A549 (cell line): ENCODE measurements around the gene ABCA13. TPM values are rescaled to one million over a fixed set of nuclear protein-coding genes. Genes with fewer than 3 reads are reported as not detected.

Source experiments
- ATAC-seq, 2 experiments: fragments of 200-7000 bp in 1 of 2; fragments of >200 bp in 1 of 2; cut with Nextera tagmentation in 1 of 2; cut with Tn5 transposase in 1 of 2; 3 replicates each; pipeline versions ENCODE4 v1.8.0 to v1.9.1; 2018 to 2020; ENCODE audit warnings: mild to moderate bottlenecking in 1 of 2, moderate library complexity in 1 of 2
- CTCF ChIA-PET: fragments of 300-600 bp; sonication (Branson Sonifier 250); formaldehyde crosslinking; extraction: SDS; loops from one replicate; lab custom pipeline; 2021; ENCODE audit warnings: antibody characterized with exemption, inconsistent platforms; lab: Yijun Ruan, JAX
- POLR2A ChIA-PET: fragments of 350-600 bp; formaldehyde crosslinking; extraction: SDS; loops from one replicate; lab custom pipeline; 2021; ENCODE audit warnings: antibody characterized with exemption, inconsistent platforms; lab: Yijun Ruan, JAX
- DNase-seq, 2 experiments: peaks; one replicate each; pipeline versions ENCODE4 v3.0.0 to v3.0.0-alpha.2; 2011 to 2016; ENCODE audit warnings: low read depth in 1 of 2, low spot score in 1 of 2
- FAIRE-seq: peaks from 2 replicates; lab custom pipeline; 2011; peaks lifted over from hg19 to GRCh38; lab: Jason Lieb, UNC
- H3K27ac ChIP-seq, 2 experiments: fragments of >200 bp; sonication (Bioruptor Twin); formaldehyde crosslinking; 3 replicates each; pipeline ENCODE4 v1.5.1; 2016 to 2017
- H3K4me1 ChIP-seq: fragments of >200 bp; sonication (Bioruptor Twin); formaldehyde crosslinking; 3 replicates; pipeline ENCODE4 v1.6.1; 2016
- H3K4me2 ChIP-seq: fragments of >200 bp; sonication (Bioruptor Twin); formaldehyde crosslinking; 3 replicates; pipeline ENCODE4 v1.6.1; 2016
- H3K4me3 ChIP-seq: fragments of >200 bp; sonication (Bioruptor Twin); formaldehyde crosslinking; 3 replicates; pipeline ENCODE4 v1.5.1; 2016
- H3K9me3 ChIP-seq: fragments of >200 bp; sonication (Bioruptor Twin); formaldehyde crosslinking; 3 replicates; pipeline ENCODE4 v1.6.1; 2016
- CBX2 ChIP-seq: fragments of 200-600 bp; sonication (generic); IDR thresholded peaks from 2 replicates; pipeline ENCODE4 v1.6.1; 2016; ENCODE audit warnings: low read depth, mild to moderate bottlenecking, borderline replicate concordance
- CEBPB ChIP-seq, 2 experiments: fragments of >200 bp in 1 of 2; sonication (Bioruptor Twin) in 1 of 2; formaldehyde crosslinking in 1 of 2; IDR thresholded peaks; 2 replicates each; pipeline ENCODE4 v1.6.1; 2012 to 2016
- CHD2 ChIP-seq: fragments of 150-350 bp; IDR thresholded peaks from 2 replicates; pipeline ENCODE4 v1.6.1; 2014; ENCODE audit warnings: low read length; ENCODE audit not compliant: partially characterized antibody
- CHD4 ChIP-seq: fragments of 200-600 bp; sonication (generic); IDR thresholded peaks from 2 replicates; pipeline ENCODE4 v1.6.1; 2016; ENCODE audit warnings: antibody characterized with exemption, mild to moderate bottlenecking, borderline replicate concordance
- EHF ChIP-seq: fragments of 250-450 bp; sonication (Bioruptor Pico); IDR thresholded peaks from 2 replicates; pipeline ENCODE4 v1.5.0; 2020; ENCODE audit warnings: mild to moderate bottlenecking
- EP300 ChIP-seq, 2 experiments: fragments of >200 bp; sonication (Bioruptor Twin); formaldehyde crosslinking; IDR thresholded peaks; 2 replicates in 1 of 2; 3 replicates in 1 of 2; pipeline ENCODE4 v1.6.1; 2016 to 2017
- FOSL2 ChIP-seq, 2 experiments: fragments of 450-650 bp in 1 of 2; fragments of >200 bp in 1 of 2; sonication (Bioruptor Twin) in 1 of 2; formaldehyde crosslinking; IDR thresholded peaks; 2 replicates each; pipeline versions ENCODE4 v1.5.0 to v1.6.1; 2016 to 2020; ENCODE audit warnings: mild to moderate bottlenecking in 1 of 2, moderate library complexity in 1 of 2
- FOXS1 ChIP-seq: fragments of 250-450 bp; sonication (Bioruptor Pico); IDR thresholded peaks from 2 replicates; pipeline ENCODE4 v1.5.0; 2020; ENCODE audit warnings: mild to moderate bottlenecking, moderate library complexity
- HEYL ChIP-seq: fragments of 250-450 bp; sonication (Bioruptor Pico); IDR thresholded peaks from 2 replicates; pipeline ENCODE4 v1.8.0; 2021; ENCODE audit warnings: mild to moderate bottlenecking, moderate library complexity
- HOXB5 ChIP-seq: fragments of 250-450 bp; sonication (Bioruptor Pico); IDR thresholded peaks from 2 replicates; pipeline ENCODE4 v1.5.0; 2020; ENCODE audit warnings: mild to moderate bottlenecking, moderate library complexity
- JUN ChIP-seq, 2 experiments: fragments of >200 bp; sonication (Bioruptor Twin); formaldehyde crosslinking; IDR thresholded peaks; 2 replicates in 1 of 2; 3 replicates in 1 of 2; pipeline ENCODE4 v1.6.1; 2016 to 2017
- KDM5A ChIP-seq: fragments of 200-600 bp; sonication (generic); IDR thresholded peaks from 2 replicates; pipeline ENCODE4 v1.6.1; 2016; ENCODE audit warnings: antibody characterized with exemption, mild to moderate bottlenecking
- MAFK ChIP-seq: fragments of 450-650 bp; IDR thresholded peaks from 2 replicates; pipeline ENCODE4 v1.6.1; 2014; ENCODE audit not compliant: partially characterized antibody
- MAZ ChIP-seq: fragments of 150-350 bp; IDR thresholded peaks from 2 replicates; pipeline ENCODE4 v1.6.1; 2014; ENCODE audit warnings: antibody characterized with exemption, low read depth, low read length, borderline replicate concordance
- MYC ChIP-seq: IDR thresholded peaks from 2 replicates; pipeline ENCODE4 v1.6.1; 2012; ENCODE audit warnings: mild to moderate bottlenecking, inconsistent platforms, low read length, improper control_type of control experiment, borderline replicate concordance
- NFE2L2 ChIP-seq: fragments of 150-350 bp; conservative IDR thresholded peaks from 2 replicates; pipeline ENCODE4 v1.6.1; 2014; ENCODE audit warnings: low read length
- NPAS2 ChIP-seq: fragments of 250-450 bp; sonication (Bioruptor Pico); IDR thresholded peaks from 2 replicates; pipeline ENCODE4 v1.8.0; 2022; ENCODE audit warnings: mild to moderate bottlenecking, moderate library complexity, borderline replicate concordance
- NR3C1 ChIP-seq: fragments of >200 bp; sonication (Bioruptor Twin); formaldehyde crosslinking; IDR thresholded peaks from 3 replicates; pipeline ENCODE4 v1.6.1; 2017
- PHF8 ChIP-seq: fragments of 200-600 bp; sonication (generic); IDR thresholded peaks from 2 replicates; pipeline ENCODE4 v1.6.1; 2016; ENCODE audit warnings: low read depth, mild to moderate bottlenecking, antibody characterized with exemption, moderate library complexity, borderline replicate concordance
- POLR2A ChIP-seq: IDR thresholded peaks from 2 replicates; pipeline ENCODE4 v1.6.1; 2012; ENCODE audit warnings: mild to moderate bottlenecking, low read length
- RARB ChIP-seq: fragments of 250-450 bp; sonication (Bioruptor Pico); IDR thresholded peaks from 2 replicates; pipeline ENCODE4 v1.8.0; 2021; ENCODE audit warnings: mild to moderate bottlenecking, moderate library complexity
- RCOR1 ChIP-seq: fragments of 150-350 bp; IDR thresholded peaks from 2 replicates; pipeline ENCODE4 v1.6.1; 2014; ENCODE audit warnings: antibody characterized with exemption, low read length, low read depth
- RFX5 ChIP-seq: fragments of 450-650 bp; IDR thresholded peaks from 2 replicates; pipeline ENCODE4 v1.7.1; 2014; ENCODE audit warnings: antibody characterized with exemption, mild to moderate bottlenecking, moderate library complexity
- RNF2 ChIP-seq: fragments of 200-600 bp; sonication (generic); IDR thresholded peaks from 2 replicates; pipeline ENCODE4 v1.6.1; 2016; ENCODE audit warnings: low read depth, mild to moderate bottlenecking, antibody characterized with exemption, moderate library complexity, borderline replicate concordance
- SMC3 ChIP-seq: fragments of >200 bp; sonication (Bioruptor Twin); formaldehyde crosslinking; IDR thresholded peaks from 3 replicates; pipeline ENCODE4 v1.6.1; 2018; ENCODE audit warnings: inconsistent platforms
- SREBF2 ChIP-seq: fragments of 450-650 bp; IDR thresholded peaks from 2 replicates; pipeline ENCODE4 v1.6.1; 2014; ENCODE audit warnings: mild to moderate bottlenecking, moderate library complexity
- ZSCAN20 ChIP-seq: fragments of 250-450 bp; sonication (Bioruptor Pico); IDR thresholded peaks from 2 replicates; pipeline ENCODE4 v1.8.0; 2022; ENCODE audit warnings: mild to moderate bottlenecking, moderate library complexity
- WGBS: methylation state at CpG from one replicate; pipeline ENCODE4 v1.1.6; 2017; ENCODE audit errors: missing lambda C conversion rate; 5-methylcytosine and 5-hydroxymethylcytosine counted together
- polyA plus RNA-seq, 4 experiments: library from polyadenylated mRNA; depleted of rRNA in 3 of 4; stranded (reverse); fragments of >200 nt; fragmentation: RNase III in 1 of 4; extraction: RNeasy Plus Mini Kit Qiagen cat#74134 plus additional on column Dnase treatment in 1 of 4; gene quantifications; 2 replicates in 3 of 4; 3 replicates in 1 of 4; pipeline ENCODE4 v1.2.3, GENCODE V29; 2011 to 2017
- TF ChIP-seq, protein P1 (sequence below): fragments of 250-450 bp; sonication (Bioruptor Pico); IDR thresholded peaks from 2 replicates; pipeline ENCODE4 v1.5.0; 2020; ENCODE audit warnings: low read depth, mild to moderate bottlenecking, moderate library complexity
- TF ChIP-seq, protein P2 (sequence below): IDR thresholded peaks from 2 replicates; pipeline ENCODE4 v1.6.1; 2012; ENCODE audit warnings: low read depth, borderline replicate concordance
- TF ChIP-seq, protein P3 (sequence below): IDR thresholded peaks from 2 replicates; pipeline ENCODE4 v1.6.1; 2012
- TF ChIP-seq, protein P4 (sequence below): fragments of 250-450 bp; sonication (Bioruptor Pico); IDR thresholded peaks from 2 replicates; pipeline ENCODE4 v1.5.0; 2021; ENCODE audit warnings: mild to moderate bottlenecking, moderate library complexity, borderline replicate concordance
- TF ChIP-seq, protein P5 (sequence below): fragments of >200 bp; sonication (Bioruptor Twin); formaldehyde crosslinking; IDR thresholded peaks from 2 replicates; pipeline ENCODE4 v1.6.1; 2016

ABCA13 gene
- polyA plus RNA-seq, 2 of the 4 experiments (the other 2 are of a cell fraction): 0.01 TPM; not detected in 1

DNA sequence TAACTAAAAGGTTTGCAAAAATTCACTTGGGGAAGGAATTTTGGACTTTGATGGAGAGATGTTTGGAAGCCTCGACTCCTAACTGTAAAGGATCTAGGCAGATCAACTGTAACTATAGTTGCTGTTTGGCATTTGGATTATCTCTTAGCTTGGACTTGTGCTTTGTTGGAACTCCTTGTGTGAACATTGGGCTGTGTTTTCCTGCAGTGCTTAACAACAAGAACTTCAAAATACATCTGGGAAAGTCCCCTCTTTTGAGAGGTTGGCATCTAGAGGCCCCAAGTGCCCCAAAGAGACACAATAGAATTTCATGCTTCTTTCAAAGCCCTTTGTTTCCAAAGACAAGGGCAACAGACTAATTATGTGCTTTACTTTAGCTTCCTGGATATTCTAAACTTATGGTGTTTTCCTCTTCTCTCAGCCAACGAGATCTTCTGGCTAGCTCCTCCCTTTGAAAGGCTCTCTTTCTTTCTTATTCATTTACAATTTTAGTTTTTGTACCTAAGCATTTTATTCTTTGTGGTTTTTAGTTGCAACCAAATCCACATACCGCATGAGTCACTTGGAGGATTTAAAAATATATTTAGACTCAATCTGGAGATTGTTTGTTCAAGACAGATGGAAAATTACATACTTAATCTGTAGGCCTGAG lies 11.6 kb downstream of the ABCA13 start:
- Histone ChIP-seq H3K4me1 (no peaks in the 10 kb centered on the region), H3K4me2 (no peak overlapping the region), H3K9me3 (no peaks in the 10 kb centered on the region; the same call in 2 of the 3 replicates)
- ChIA-PET POLR2A (no interaction called here), CTCF (no interaction called here)
- TF ChIP-seq CHD2: no peak
- no peak for TF ChIP-seq ZSCAN20 (CRISPR knock-in tag)
- no peak for TF ChIP-seq FOXS1 (CRISPR knock-in tag)
- TF ChIP-seq RFX5: no peak
- TF ChIP-seq, protein P1, sequence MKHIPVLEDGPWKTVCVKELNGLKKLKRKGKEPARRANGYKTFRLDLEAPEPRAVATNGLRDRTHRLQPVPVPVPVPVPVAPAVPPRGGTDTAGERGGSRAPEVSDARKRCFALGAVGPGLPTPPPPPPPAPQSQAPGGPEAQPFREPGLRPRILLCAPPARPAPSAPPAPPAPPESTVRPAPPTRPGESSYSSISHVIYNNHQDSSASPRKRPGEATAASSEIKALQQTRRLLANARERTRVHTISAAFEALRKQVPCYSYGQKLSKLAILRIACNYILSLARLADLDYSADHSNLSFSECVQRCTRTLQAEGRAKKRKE: no peak
- no peak for TF ChIP-seq EP300 (IDR thresholded peaks at IDR 0.05)
- no peak for TF ChIP-seq CBX2
- TF ChIP-seq, protein P2, sequence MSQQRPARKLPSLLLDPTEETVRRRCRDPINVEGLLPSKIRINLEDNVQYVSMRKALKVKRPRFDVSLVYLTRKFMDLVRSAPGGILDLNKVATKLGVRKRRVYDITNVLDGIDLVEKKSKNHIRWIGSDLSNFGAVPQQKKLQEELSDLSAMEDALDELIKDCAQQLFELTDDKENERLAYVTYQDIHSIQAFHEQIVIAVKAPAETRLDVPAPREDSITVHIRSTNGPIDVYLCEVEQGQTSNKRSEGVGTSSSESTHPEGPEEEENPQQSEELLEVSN: no peak
- TF ChIP-seq, protein P3, sequence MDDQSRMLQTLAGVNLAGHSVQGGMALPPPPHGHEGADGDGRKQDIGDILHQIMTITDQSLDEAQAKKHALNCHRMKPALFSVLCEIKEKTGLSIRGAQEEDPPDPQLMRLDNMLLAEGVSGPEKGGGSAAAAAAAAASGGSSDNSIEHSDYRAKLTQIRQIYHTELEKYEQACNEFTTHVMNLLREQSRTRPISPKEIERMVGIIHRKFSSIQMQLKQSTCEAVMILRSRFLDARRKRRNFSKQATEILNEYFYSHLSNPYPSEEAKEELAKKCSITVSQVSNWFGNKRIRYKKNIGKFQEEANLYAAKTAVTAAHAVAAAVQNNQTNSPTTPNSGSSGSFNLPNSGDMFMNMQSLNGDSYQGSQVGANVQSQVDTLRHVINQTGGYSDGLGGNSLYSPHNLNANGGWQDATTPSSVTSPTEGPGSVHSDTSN: no peak
- TF ChIP-seq NFE2L2: no peak
- no peak for TF ChIP-seq MAZ
- no peak for TF ChIP-seq RARB
- TF ChIP-seq, protein P4, sequence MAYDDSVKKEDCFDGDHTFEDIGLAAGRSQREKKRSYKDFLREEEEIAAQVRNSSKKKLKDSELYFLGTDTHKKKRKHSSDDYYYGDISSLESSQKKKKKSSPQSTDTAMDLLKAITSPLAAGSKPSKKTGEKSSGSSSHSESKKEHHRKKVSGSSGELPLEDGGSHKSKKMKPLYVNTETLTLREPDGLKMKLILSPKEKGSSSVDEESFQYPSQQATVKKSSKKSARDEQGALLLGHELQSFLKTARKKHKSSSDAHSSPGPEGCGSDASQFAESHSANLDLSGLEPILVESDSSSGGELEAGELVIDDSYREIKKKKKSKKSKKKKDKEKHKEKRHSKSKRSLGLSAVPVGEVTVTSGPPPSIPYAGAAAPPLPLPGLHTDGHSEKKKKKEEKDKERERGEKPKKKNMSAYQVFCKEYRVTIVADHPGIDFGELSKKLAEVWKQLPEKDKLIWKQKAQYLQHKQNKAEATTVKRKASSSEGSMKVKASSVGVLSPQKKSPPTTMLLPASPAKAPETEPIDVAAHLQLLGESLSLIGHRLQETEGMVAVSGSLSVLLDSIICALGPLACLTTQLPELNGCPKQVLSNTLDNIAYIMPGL: no peak
- TF ChIP-seq SMC3: no peak
- TF ChIP-seq, all 56 proteins: peak for 0
- FAIRE-seq (no peak), ATAC-seq (no peak), DNase-seq (no peak)
- Histone ChIP-seq H3K4me3 (no peak overlapping the region), H3K27ac (no peak overlapping the region)
- 7% methylated on average over 3 of the region's 3 CpGs for WGBS

DNA sequence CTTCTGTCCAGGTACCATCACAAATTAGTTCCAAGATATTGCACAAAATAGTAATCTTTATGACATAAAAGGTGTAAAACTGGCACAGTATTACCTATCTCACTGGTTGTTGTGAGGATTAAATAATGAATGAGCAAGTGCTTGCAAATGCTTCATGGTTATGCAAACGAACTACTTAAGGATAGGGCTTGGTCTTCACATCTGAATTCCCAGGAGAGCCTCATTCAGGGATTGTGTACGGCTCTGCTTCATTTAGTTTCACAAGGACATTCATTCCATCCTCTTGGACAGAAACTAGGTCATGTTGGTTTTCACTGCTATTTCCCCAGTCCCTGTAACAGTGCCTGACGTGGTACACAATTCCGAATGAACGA lies 12.1 kb downstream of the ABCA13 start:
- Histone ChIP-seq H3K4me1 (no peaks in the 10 kb centered on the region), H3K4me2 (no peak overlapping the region), H3K9me3 (no peaks in the 10 kb centered on the region; the same call in 2 of the 3 replicates), H3K4me3 (no peak overlapping the region), H3K27ac (no peak overlapping the region)
- TF ChIP-seq HEYL (CRISPR knock-in tag) (no peak), JUN (IDR thresholded peaks at IDR 0.05) (no peak), NR3C1 (no peak), RNF2 (no peak), SREBF2 (no peak), HOXB5 (CRISPR knock-in tag) (no peak), EHF (CRISPR knock-in tag) (no peak), POLR2A (no peak), KDM5A (no peak), MYC (no peak), CHD4 (no peak), CEBPB (IDR thresholded peaks at IDR 0.05) (no peak), NPAS2 (no peak), PHF8 (no peak), FOSL2 (IDR thresholded peaks at IDR 0.05) (no peak), FOSL2 (CRISPR knock-in tag; IDR thresholded peaks at IDR 0.05) (no peak), MAFK (no peak), RCOR1 (no peak)
- TF ChIP-seq, protein P5, sequence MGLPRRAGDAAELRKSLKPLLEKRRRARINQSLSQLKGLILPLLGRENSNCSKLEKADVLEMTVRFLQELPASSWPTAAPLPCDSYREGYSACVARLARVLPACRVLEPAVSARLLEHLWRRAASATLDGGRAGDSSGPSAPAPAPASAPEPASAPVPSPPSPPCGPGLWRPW: no peak
- TF ChIP-seq, protein P3: no peak
- ATAC-seq (no peak), FAIRE-seq (no peak), DNase-seq (no peak)
- 34% methylated on average over 5 of the region's 5 CpGs for WGBS
- CTCF ChIA-PET: no interaction called here
- POLR2A ChIA-PET: no interaction called here
